ENCODE data around the gene NPPC. TPM values are rescaled to one million over a fixed set of nuclear protein-coding genes. Genes with fewer than 3 reads are reported as not detected.

NPPC gene
- polyA plus RNA-seq, 2 of the 4 experiments (the other 2 are of a cell fraction), result not detected

DNA sequence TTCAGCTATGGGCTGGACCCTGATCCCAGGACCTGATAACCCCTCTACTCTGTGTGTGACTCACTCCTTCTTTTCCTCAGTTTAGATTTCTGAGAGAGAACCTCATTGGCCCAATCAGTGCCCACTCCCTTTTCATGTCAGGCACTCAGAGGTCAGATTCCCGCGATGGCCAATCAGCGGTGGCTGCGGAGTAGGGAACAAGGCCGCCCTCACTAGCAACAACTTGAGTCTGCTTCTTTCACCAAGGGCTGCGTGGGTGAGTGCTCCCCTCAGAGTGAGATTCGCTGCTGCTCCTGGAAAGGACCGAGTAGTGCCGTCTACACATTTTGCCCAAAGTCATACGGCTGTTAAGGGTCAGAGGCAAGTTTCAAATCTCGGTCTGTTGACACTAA is 34.7 kb downstream of the NPPC start:
- 73% methylated on average over 10 of the region's 11 CpGs for WGBS (ENCODE audit: missing lambda C conversion rate)
- CTCF ChIA-PET, result interaction anchor here (1.1 to 4.1 kb wide), 3 partner anchors 10 to 631 kb away, joined by 5 to 33 read pairs (median 6); no protein-coding TSS in a partner anchor

DNA sequence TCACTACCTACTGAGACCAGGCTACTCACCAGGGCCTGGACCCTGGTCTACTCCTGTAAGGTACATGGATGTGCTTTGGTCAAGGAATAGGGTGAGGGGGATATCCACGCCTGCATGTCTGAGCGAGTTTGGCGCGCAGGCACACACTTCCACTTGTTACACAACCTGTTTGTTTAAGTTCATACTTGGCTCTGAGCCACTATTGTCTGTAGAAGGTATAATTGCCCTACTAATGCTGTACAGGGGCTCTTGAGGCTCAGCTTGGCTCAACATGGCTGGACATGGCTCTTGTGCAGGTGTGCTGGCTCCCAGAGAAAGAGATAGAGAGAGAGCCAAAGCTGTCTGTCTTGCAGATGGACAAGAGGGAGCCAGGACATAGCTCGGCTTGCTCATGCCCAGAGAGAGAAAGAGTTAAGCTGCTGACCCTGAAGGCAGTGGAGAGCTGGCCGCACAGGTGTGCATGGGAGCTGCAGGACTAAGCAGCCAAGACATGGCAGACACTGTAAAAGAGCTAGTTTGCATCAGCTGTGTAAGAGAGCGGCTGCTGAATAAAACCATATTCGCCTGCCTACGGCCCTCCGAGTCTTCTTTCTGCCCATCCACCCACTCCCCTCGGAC is 35.2 kb downstream of the NPPC start:
- FAIRE-seq (no peak), ATAC-seq (no peak), DNase-seq (ENCODE audit: low read depth in 1 of 2, low spot score in 1 of 2) (no peak)
- ChIA-PET POLR2A (no interaction called here), CTCF (interaction anchor here (0.6 to 4.1 kb wide), 5 partner anchors 10 to 632 kb away, joined by 3 to 33 read pairs (median 5); no protein-coding TSS in a partner anchor)
- Histone ChIP-seq H3K4me1 (no peaks in the 10 kb centered on the region), H3K4me2 (no peak overlapping the region), H3K4me3 (no peak overlapping the region), H3K27ac (no peak overlapping the region), H3K9me3 (peaks cover 4% of the 10 kb centered on the region; the same call in 2 of the 3 replicates)
- TF ChIP-seq, protein P1, sequence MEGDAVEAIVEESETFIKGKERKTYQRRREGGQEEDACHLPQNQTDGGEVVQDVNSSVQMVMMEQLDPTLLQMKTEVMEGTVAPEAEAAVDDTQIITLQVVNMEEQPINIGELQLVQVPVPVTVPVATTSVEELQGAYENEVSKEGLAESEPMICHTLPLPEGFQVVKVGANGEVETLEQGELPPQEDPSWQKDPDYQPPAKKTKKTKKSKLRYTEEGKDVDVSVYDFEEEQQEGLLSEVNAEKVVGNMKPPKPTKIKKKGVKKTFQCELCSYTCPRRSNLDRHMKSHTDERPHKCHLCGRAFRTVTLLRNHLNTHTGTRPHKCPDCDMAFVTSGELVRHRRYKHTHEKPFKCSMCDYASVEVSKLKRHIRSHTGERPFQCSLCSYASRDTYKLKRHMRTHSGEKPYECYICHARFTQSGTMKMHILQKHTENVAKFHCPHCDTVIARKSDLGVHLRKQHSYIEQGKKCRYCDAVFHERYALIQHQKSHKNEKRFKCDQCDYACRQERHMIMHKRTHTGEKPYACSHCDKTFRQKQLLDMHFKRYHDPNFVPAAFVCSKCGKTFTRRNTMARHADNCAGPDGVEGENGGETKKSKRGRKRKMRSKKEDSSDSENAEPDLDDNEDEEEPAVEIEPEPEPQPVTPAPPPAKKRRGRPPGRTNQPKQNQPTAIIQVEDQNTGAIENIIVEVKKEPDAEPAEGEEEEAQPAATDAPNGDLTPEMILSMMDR (IDR thresholded peaks at IDR 0.05), result no peak
- TF ChIP-seq JUN (IDR thresholded peaks at IDR 0.05), result no peak
- WGBS (ENCODE audit: missing lambda C conversion rate), result 68% methylated on average over 11 of the region's 11 CpGs

More for the DNA sequence above, 34.7 kb downstream of the NPPC start:
- no peak overlapping the region for H3K4me2 ChIP-seq
- no peaks in the 10 kb centered on the region for H3K9me3 ChIP-seq
- no peak overlapping the region for H3K4me3 ChIP-seq
- DNase-seq (ENCODE audit: low read depth in 1 of 2, low spot score in 1 of 2), result no peak
- no peaks in the 10 kb centered on the region for H3K4me1 ChIP-seq
- no peak for ATAC-seq
- H3K27ac ChIP-seq, result no peak overlapping the region
- no peak for TF ChIP-seq GATA3 (IDR thresholded peaks at IDR 0.05; ENCODE audit: borderline replicate concordance)
- no peak for TF ChIP-seq HEYL (CRISPR knock-in tag; IDR thresholded peaks at IDR 0.05)
- TF ChIP-seq, protein P2, sequence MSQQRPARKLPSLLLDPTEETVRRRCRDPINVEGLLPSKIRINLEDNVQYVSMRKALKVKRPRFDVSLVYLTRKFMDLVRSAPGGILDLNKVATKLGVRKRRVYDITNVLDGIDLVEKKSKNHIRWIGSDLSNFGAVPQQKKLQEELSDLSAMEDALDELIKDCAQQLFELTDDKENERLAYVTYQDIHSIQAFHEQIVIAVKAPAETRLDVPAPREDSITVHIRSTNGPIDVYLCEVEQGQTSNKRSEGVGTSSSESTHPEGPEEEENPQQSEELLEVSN (IDR thresholded peaks at IDR 0.05; ENCODE audit: borderline replicate concordance, low read depth), result no peak
- no peak for TF ChIP-seq MYC (IDR thresholded peaks at IDR 0.05; ENCODE audit: borderline replicate concordance, low read length)
- TF ChIP-seq HOXB13 (CRISPR knock-in tag; IDR thresholded peaks at IDR 0.05; ENCODE audit: low read depth), result no peak
- TF ChIP-seq JUNB (IDR thresholded peaks at IDR 0.05), result no peak
- no peak for TF ChIP-seq RFX5 (IDR thresholded peaks at IDR 0.05)
- TF ChIP-seq NPAS2 (CRISPR knock-in tag; IDR thresholded peaks at IDR 0.05; ENCODE audit: borderline replicate concordance), result no peak
- no peak for TF ChIP-seq EHMT2 (IDR thresholded peaks at IDR 0.05; ENCODE audit: low read depth)
- TF ChIP-seq, protein P1 (IDR thresholded peaks at IDR 0.05), result no peak
- no peak for TF ChIP-seq CHD4 (IDR thresholded peaks at IDR 0.05; ENCODE audit: borderline replicate concordance)
- TF ChIP-seq, protein P3, sequence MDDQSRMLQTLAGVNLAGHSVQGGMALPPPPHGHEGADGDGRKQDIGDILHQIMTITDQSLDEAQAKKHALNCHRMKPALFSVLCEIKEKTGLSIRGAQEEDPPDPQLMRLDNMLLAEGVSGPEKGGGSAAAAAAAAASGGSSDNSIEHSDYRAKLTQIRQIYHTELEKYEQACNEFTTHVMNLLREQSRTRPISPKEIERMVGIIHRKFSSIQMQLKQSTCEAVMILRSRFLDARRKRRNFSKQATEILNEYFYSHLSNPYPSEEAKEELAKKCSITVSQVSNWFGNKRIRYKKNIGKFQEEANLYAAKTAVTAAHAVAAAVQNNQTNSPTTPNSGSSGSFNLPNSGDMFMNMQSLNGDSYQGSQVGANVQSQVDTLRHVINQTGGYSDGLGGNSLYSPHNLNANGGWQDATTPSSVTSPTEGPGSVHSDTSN (IDR thresholded peaks at IDR 0.05), result no peak
- no peak for TF ChIP-seq NFE2L2 (conservative IDR thresholded peaks at IDR 0.05; ENCODE audit: low read length)
- no peak for TF ChIP-seq FOSB (CRISPR knock-in tag; IDR thresholded peaks at IDR 0.05)
- TF ChIP-seq FOXS1 (CRISPR knock-in tag; IDR thresholded peaks at IDR 0.05), result no peak
- no peak for TF ChIP-seq RCOR1 (IDR thresholded peaks at IDR 0.05; ENCODE audit: low read depth, low read length)
- TF ChIP-seq HDAC2 (IDR thresholded peaks at IDR 0.05), result no peak
- TF ChIP-seq, protein P4, sequence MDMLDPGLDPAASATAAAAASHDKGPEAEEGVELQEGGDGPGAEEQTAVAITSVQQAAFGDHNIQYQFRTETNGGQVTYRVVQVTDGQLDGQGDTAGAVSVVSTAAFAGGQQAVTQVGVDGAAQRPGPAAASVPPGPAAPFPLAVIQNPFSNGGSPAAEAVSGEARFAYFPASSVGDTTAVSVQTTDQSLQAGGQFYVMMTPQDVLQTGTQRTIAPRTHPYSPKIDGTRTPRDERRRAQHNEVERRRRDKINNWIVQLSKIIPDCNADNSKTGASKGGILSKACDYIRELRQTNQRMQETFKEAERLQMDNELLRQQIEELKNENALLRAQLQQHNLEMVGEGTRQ (IDR thresholded peaks at IDR 0.05), result no peak
- FAIRE-seq, result no peak
- POLR2A ChIA-PET, result no interaction called here

All from A549 (cell line).